PC-9 (cell line): ENCODE data around the gene IRAK1.

Source experiments
- EZH2 ChIP-seq: fragments of 200-600 bp; sonication (generic); IDR thresholded peaks from 2 replicates; pipeline ENCODE4 v1.8.0; 2017; ENCODE audit warnings: antibody characterized with exemption, low read depth
- TF ChIP-seq, protein P1 (sequence below): fragments of 200-600 bp; sonication (generic); conservative IDR thresholded peaks from 2 replicates; pipeline ENCODE4 v1.6.1; 2017; ENCODE audit warnings: mixed run types, antibody characterized with exemption, mild to moderate bottlenecking, moderate library complexity

DNA sequence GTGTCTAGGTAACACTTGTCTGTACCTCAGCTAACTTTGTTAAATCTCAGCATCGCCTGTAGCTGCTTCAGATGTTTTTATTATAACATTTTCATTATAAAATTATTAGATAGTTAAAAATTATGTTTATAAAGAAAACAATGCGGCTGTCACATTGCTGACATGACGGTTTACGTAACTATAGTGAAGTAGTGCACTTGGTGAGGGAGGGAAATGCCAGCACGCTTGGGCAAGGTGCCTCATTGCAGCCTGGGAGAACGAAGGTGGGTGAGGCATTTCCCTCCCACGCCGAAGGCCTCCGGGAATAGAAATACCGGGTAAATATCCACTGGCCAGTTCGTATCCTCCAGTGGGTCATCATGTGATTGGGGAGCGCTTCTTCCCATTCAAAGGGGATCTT, 31.2 kb downstream of the IRAK1 start:
- TF ChIP-seq, protein P1, sequence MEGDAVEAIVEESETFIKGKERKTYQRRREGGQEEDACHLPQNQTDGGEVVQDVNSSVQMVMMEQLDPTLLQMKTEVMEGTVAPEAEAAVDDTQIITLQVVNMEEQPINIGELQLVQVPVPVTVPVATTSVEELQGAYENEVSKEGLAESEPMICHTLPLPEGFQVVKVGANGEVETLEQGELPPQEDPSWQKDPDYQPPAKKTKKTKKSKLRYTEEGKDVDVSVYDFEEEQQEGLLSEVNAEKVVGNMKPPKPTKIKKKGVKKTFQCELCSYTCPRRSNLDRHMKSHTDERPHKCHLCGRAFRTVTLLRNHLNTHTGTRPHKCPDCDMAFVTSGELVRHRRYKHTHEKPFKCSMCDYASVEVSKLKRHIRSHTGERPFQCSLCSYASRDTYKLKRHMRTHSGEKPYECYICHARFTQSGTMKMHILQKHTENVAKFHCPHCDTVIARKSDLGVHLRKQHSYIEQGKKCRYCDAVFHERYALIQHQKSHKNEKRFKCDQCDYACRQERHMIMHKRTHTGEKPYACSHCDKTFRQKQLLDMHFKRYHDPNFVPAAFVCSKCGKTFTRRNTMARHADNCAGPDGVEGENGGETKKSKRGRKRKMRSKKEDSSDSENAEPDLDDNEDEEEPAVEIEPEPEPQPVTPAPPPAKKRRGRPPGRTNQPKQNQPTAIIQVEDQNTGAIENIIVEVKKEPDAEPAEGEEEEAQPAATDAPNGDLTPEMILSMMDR = no peak
- TF ChIP-seq EZH2 = no peak
